Pancreas (tissue), 10 donors: ENCODE results near the gene GRID1. TPM values are rescaled to one million over a fixed set of nuclear protein-coding genes. Genes with fewer than 3 reads are reported as not detected.

ENCODE experiments used
- ATAC-seq, 4 donors: fragments of 200-7000 bp; cut with Tn5 transposase; one replicate each; pipeline versions ENCODE4 v1.8.0 to v1.9.1; 2020; ENCODE audit warnings: mild to moderate bottlenecking in 4 of 4, moderate library complexity in 4 of 4
- DNase-seq, 6 donors: peaks; one replicate each; pipeline ENCODE4 v3.0.0-alpha.2; 2020
- FAIRE-seq: peaks from 2 replicates; lab custom pipeline; 2012; peaks lifted over from hg19 to GRCh38; lab: Jason Lieb, UNC
- H3K27ac ChIP-seq, 4 donors: fragments of 200-600 bp; sonication (generic); 1 replicate in 3 of 4; 2 replicates in 1 of 4; pipeline versions ENCODE4 v1.5.0 to v1.8.0; 2020
- H3K27me3 ChIP-seq, 4 donors: fragments of 200-600 bp; one replicate each; pipeline ENCODE4 v1.8.0; 2021
- H3K36me3 ChIP-seq, 3 donors: fragments of 200-600 bp; sonication (generic) in 1 of 3; one replicate each; pipeline versions ENCODE4 v1.5.0 to v1.8.0; 2020 to 2021
- H3K4me1 ChIP-seq, 3 donors: fragments of 200-600 bp; one replicate each; pipeline ENCODE4 v1.8.0; 2021
- H3K4me3 ChIP-seq, 4 donors: fragments of 200-600 bp; sonication (generic) in 2 of 4; one replicate each; pipeline versions ENCODE4 v1.5.0 to v1.8.0; 2020 to 2021
- H3K9me3 ChIP-seq, 4 donors: fragments of 200-600 bp; one replicate each; pipeline ENCODE4 v1.8.0; 2021
- CTCF ChIP-seq, 4 donors: fragments of 200-600 bp; sonication (generic) in 3 of 4; IDR thresholded peaks; one replicate each; pipeline versions ENCODE4 v1.5.0 to v1.8.0; 2021; ENCODE audit warnings: antibody characterized with exemption in 4 of 4
- WGBS, 2 donors: extraction: QIAGEN DNeasy Blood & Tissue Kit; methylation state at CpG; one replicate each; pipeline ENCODE4 v1.1.7; 2013; 5-methylcytosine and 5-hydroxymethylcytosine counted together
- intact Hi-C, 3 donors: fragments of 100-400 bp; cut with DNase I; formaldehyde crosslinking; loops; one replicate each; pipeline versions ENCODE4 v1.11.1 to v1.14.2; 2022
- polyA plus RNA-seq, 2 donors: library from polyadenylated mRNA; stranded (reverse); fragments of 200-250 nt; gene quantifications; one replicate each; pipeline ENCODE4 v1.2.3, GENCODE V29; 2013
- total RNA-seq, 6 donors: library from RNA; stranded (reverse); fragmentation: NEBNext Ultra II Directional in 4 of 6; extraction: Animal tissue kit (Norgen Biotek cat#: 25700) in 4 of 6; gene quantifications; one replicate each; pipeline versions ENCODE4 v1.2.1 to v1.2.4, GENCODE V29; 2021 to 2023
- donor health status: healthy with polysubstance abuse.
- donor health status: DM: no; HTN: no; CAD: no; lungs with moderate emphysema.
- donor health status: DM: no; HTN: no; CAD: no.
- donor health status: control.
- donor health status: control.
- donor health status: Bipolar disorder and iron deficiency.
- donor health status: DM: yes; HTN: yes; CAD: no.
- donor health status: DM: no; HTN: no; CAD: no.
- donor health status: DM: no; HTN: no; CAD: no.
- donor health status: DM: yes; HTN: yes; CAD: no.

GRID1 gene
- total and polyA plus RNA-seq, 8 donors = 0.05 to 1.5 (median 0.91) TPM

GRCh38 chr10:86168256-86168655 is 198.3 kb downstream of the GRID1 start:
- no peak for FAIRE-seq
- Histone ChIP-seq H3K4me1 (no peaks in the 10 kb centered on the region), H3K36me3 (no peaks in the 10 kb centered on the region), H3K9me3 (no peaks in the 10 kb centered on the region), H3K27ac (no peak overlapping the region), H3K4me3 (no peak overlapping the region), H3K27me3 (no peaks in the 10 kb centered on the region)
- ATAC-seq = no peak
- intact Hi-C loops = no loop called here
- WGBS, 2 donors = 63 to 65% methylated on average over 7 of the region's 7 CpGs
- no peak for TF ChIP-seq CTCF (IDR thresholded peaks at IDR 0.05)
- no peak for DNase-seq

- no peak for FAIRE-seq
- H3K9me3 ChIP-seq = no peaks in the 10 kb centered on the region
- no peaks in the 10 kb centered on the region for H3K27me3 ChIP-seq
- H3K4me1 ChIP-seq = no peaks in the 10 kb centered on the region
- no peak for ATAC-seq
- TF ChIP-seq CTCF (IDR thresholded peaks at IDR 0.05) = no peak
- intact Hi-C loops = no loop called here
- H3K27ac ChIP-seq = no peak overlapping the region
- no peak overlapping the region for H3K4me3 ChIP-seq
- DNase-seq = no peak
- 82 to 93% methylated on average over 4 of the region's 4 CpGs for WGBS, 2 donors
- H3K36me3 ChIP-seq = no peaks in the 10 kb centered on the region
Observed at GRCh38 chr10:86167762-86168128, 198.8 kb downstream of the GRID1 start.

GRCh38 chr10:86167121-86167761 is 199.4 kb downstream of the GRID1 start:
- intact Hi-C loops = no loop called here
- Histone ChIP-seq H3K36me3 (no peaks in the 10 kb centered on the region), H3K4me1 (no peaks in the 10 kb centered on the region), H3K27me3 (no peaks in the 10 kb centered on the region), H3K9me3 (no peaks in the 10 kb centered on the region), H3K27ac (no peak overlapping the region), H3K4me3 (no peak overlapping the region)
- DNase-seq = no peak
- no peak for ATAC-seq
- TF ChIP-seq CTCF (IDR thresholded peaks at IDR 0.05) = no peak
- FAIRE-seq = no peak
- WGBS, 2 donors = 77 to 78% methylated on average over 5 of the region's 5 CpGs

- Histone ChIP-seq H3K4me3 (no peak overlapping the region), H3K36me3 (no peaks in the 10 kb centered on the region), H3K9me3 (no peaks in the 10 kb centered on the region), H3K27ac (no peak overlapping the region), H3K27me3 (no peaks in the 10 kb centered on the region), H3K4me1 (no peaks in the 10 kb centered on the region)
- DNase-seq (no peak), ATAC-seq (no peak), FAIRE-seq (no peak)
- TF ChIP-seq CTCF (IDR thresholded peaks at IDR 0.05) = no peak
- 90 to 95% methylated on average over 9 of the region's 9 CpGs for WGBS, 2 donors
- intact Hi-C loops = no loop called here
Observed at GRCh38 chr10:86165666-86166065, 200.9 kb downstream of the GRID1 start.

GRCh38 chr10:86164960-86165630 is 201.5 kb downstream of the GRID1 start:
- WGBS, 2 donors = 84 to 91% methylated on average over 8 of the region's 8 CpGs
- FAIRE-seq (no peak), ATAC-seq (no peak), DNase-seq (no peak)
- H3K9me3 ChIP-seq = no peaks in the 10 kb centered on the region
- H3K4me3 ChIP-seq = no peak overlapping the region
- no peak for TF ChIP-seq CTCF (IDR thresholded peaks at IDR 0.05)
- no peaks in the 10 kb centered on the region for H3K36me3 ChIP-seq
- intact Hi-C loops = no loop called here
- no peaks in the 10 kb centered on the region for H3K27me3 ChIP-seq
- H3K27ac ChIP-seq = no peak overlapping the region
- H3K4me1 ChIP-seq = no peaks in the 10 kb centered on the region
